GM19468 (cell line): ENCODE data around the gene PEF1.

Experiments
- ATAC-seq: cut with Tn5 transposase; IDR thresholded peaks from one replicate; pipeline ENCODE4 v1.9.1; 2021; ENCODE audit warnings: mild to moderate bottlenecking, moderate library complexity, moderate number of reproducible peaks; ENCODE audit not compliant: unreplicated experiment; ENCODE audit errors: extremely low read depth

The PEF1 gene

GRCh38 chr1:31644560-31645273, at the start of gene PEF1:
Gene PEF1 (minus strand): TSS chr1:31644876. CDS start chr1:31644864, 12 bp downstream.
- ATAC-seq = peak; percentile 79

- no peak for ATAC-seq
Observed at GRCh38 chr1:31693231-31693630, 48.6 kb upstream of the PEF1 start.

GRCh38 chr1:31691951-31692350, 47.3 kb upstream of the PEF1 start:
- no peak for ATAC-seq

- ATAC-seq = no peak
Observed at GRCh38 chr1:31691446-31691845, 46.8 kb upstream of the PEF1 start.

GRCh38 chr1:31690921-31691320, 46.2 kb upstream of the PEF1 start:
- ATAC-seq = no peak

- ATAC-seq = no peak
Observed at GRCh38 chr1:31689854-31690253, 45.2 kb upstream of the PEF1 start.

- ATAC-seq = no peak
Observed at GRCh38 chr1:31689379-31689778, 44.7 kb upstream of the PEF1 start.

GRCh38 chr1:31688233-31688918, 43.7 kb upstream of the PEF1 start:
- ATAC-seq = no peak

GRCh38 chr1:31687601-31688000, 42.9 kb upstream of the PEF1 start:
- ATAC-seq = no peak

GRCh38 chr1:31685795-31686194, 41.1 kb upstream of the PEF1 start:
- no peak for ATAC-seq

- no peak for ATAC-seq
Observed at GRCh38 chr1:31683997-31684396, 39.3 kb upstream of the PEF1 start.

GRCh38 chr1:31681415-31681814, 36.7 kb upstream of the PEF1 start:
- no peak for ATAC-seq

GRCh38 chr1:31679676-31680230, 35.1 kb upstream of the PEF1 start:
- no peak for ATAC-seq

- no peak for ATAC-seq
Observed at GRCh38 chr1:31679091-31679490, 34.4 kb upstream of the PEF1 start.

- no peak for ATAC-seq
Observed at GRCh38 chr1:31678681-31679080, 34.0 kb upstream of the PEF1 start.

- no peak for ATAC-seq
Observed at GRCh38 chr1:31677949-31678348, 33.3 kb upstream of the PEF1 start.

GRCh38 chr1:31677401-31677800, 32.7 kb upstream of the PEF1 start:
- no peak for ATAC-seq

GRCh38 chr1:31675756-31676155, 31.1 kb upstream of the PEF1 start:
- ATAC-seq = no peak

GRCh38 chr1:31675161-31675560, 30.5 kb upstream of the PEF1 start:
- ATAC-seq = no peak

GRCh38 chr1:31674626-31675025, 29.9 kb upstream of the PEF1 start:
- ATAC-seq = no peak

GRCh38 chr1:31673433-31673832, 28.8 kb upstream of the PEF1 start:
- no peak for ATAC-seq

- ATAC-seq = no peak
Observed at GRCh38 chr1:31672986-31673385, 28.3 kb upstream of the PEF1 start.
